Fibroblast of mammary gland (primary cell): Measurements from ENCODE around the gene RBM19.

Experiments used
- DNase-seq: peaks from one replicate; pipeline ENCODE4 v3.0.0-alpha.2; 2010; ENCODE audit warnings: low read depth
- H3K4me3 ChIP-seq: 2 replicates; pipeline ENCODE4 v1.5.1; 2011; ENCODE audit warnings: low read depth, mild to moderate bottlenecking, low read length, moderate library complexity; ENCODE audit not compliant: control insufficient read depth
- TF ChIP-seq, protein P1 (sequence below): conservative IDR thresholded peaks from 2 replicates; pipeline ENCODE4 v1.5.1; 2011; ENCODE audit warnings: low read depth, low read length, inconsistent platforms; ENCODE audit not compliant: control insufficient read depth, insufficient read depth

RBM19 gene, protein sequence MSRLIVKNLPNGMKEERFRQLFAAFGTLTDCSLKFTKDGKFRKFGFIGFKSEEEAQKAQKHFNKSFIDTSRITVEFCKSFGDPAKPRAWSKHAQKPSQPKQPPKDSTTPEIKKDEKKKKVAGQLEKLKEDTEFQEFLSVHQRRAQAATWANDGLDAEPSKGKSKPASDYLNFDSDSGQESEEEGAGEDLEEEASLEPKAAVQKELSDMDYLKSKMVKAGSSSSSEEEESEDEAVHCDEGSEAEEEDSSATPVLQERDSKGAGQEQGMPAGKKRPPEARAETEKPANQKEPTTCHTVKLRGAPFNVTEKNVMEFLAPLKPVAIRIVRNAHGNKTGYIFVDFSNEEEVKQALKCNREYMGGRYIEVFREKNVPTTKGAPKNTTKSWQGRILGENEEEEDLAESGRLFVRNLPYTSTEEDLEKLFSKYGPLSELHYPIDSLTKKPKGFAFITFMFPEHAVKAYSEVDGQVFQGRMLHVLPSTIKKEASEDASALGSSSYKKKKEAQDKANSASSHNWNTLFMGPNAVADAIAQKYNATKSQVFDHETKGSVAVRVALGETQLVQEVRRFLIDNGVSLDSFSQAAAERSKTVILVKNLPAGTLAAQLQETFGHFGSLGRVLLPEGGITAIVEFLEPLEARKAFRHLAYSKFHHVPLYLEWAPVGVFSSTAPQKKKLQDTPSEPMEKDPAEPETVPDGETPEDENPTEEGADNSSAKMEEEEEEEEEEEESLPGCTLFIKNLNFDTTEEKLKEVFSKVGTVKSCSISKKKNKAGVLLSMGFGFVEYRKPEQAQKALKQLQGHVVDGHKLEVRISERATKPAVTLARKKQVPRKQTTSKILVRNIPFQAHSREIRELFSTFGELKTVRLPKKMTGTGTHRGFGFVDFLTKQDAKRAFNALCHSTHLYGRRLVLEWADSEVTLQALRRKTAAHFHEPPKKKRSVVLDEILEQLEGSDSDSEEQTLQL

DNA sequence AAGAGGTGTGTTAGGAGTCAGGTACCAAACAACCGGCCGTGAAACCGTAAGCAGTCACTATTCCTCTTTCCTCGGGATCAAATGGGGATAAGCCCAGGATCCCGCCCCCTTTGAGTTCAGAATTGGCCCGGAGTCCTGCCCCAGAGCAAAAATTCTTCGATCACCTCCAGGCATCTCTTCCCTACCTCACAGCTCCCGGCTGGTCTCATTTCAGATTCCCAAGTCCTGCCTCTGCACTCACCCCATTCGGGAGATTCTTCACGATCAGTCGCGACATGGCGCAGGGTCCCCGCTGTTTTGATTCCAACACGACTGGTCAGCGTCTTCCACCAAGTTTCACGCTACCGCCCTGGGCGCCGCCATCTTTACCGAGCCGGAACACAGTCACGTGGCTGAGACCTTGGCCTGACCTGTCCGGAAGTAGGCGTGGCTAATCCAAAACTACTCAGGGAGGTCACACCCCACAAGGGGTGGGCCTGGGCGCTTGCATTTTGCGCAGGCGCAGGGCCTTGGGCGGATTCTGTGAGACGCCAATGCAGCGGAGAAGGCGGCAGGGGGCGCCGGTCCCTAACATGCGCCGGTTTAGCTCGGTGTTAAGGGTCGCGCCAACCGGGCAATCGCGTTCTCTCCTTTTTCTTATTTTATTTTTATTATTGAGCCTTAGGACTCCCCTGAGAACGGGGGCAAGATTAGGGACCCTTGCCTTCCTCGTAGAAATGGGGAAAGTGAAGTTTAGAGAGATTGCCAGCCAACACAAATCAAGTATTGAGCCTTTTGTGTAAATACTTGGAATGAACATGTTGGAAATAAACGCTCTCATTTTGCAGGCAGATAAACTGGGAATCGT lies at the start of gene RBM19:
RBM19 (minus strand) TSS at position 375 of the 847 bp plus-strand sequence; CDS start at position 277, 98 bp downstream.
- peak; percentile 97 for DNase-seq
- H3K4me3 ChIP-seq, result peak within 1 kb of the TSS; percentile 97
- TF ChIP-seq, protein P1, sequence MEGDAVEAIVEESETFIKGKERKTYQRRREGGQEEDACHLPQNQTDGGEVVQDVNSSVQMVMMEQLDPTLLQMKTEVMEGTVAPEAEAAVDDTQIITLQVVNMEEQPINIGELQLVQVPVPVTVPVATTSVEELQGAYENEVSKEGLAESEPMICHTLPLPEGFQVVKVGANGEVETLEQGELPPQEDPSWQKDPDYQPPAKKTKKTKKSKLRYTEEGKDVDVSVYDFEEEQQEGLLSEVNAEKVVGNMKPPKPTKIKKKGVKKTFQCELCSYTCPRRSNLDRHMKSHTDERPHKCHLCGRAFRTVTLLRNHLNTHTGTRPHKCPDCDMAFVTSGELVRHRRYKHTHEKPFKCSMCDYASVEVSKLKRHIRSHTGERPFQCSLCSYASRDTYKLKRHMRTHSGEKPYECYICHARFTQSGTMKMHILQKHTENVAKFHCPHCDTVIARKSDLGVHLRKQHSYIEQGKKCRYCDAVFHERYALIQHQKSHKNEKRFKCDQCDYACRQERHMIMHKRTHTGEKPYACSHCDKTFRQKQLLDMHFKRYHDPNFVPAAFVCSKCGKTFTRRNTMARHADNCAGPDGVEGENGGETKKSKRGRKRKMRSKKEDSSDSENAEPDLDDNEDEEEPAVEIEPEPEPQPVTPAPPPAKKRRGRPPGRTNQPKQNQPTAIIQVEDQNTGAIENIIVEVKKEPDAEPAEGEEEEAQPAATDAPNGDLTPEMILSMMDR, result peak; percentile 75

DNA sequence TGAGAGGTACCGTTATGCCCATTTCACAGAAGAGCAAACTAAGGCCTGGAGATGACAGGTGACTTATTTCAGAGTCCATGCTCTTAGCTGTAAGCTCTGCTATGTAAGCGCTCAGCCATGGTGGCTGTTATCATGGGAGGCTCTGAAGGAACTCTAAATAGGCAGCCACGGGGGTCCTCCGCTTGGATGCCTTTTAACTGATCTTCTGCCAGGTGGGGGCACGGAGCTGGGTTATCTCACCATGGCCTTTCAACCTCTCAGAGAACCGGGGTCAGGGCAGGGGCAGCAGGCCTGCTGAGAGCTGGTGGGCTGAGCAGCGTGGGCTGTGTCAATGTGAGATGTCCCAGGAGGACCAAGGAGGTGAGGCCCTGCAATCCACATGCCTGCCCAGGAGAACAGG lies 49.7 kb upstream of the RBM19 start:
- no peak for DNase-seq
- no peak overlapping the region for H3K4me3 ChIP-seq
- TF ChIP-seq, protein P1, result no peak

DNA sequence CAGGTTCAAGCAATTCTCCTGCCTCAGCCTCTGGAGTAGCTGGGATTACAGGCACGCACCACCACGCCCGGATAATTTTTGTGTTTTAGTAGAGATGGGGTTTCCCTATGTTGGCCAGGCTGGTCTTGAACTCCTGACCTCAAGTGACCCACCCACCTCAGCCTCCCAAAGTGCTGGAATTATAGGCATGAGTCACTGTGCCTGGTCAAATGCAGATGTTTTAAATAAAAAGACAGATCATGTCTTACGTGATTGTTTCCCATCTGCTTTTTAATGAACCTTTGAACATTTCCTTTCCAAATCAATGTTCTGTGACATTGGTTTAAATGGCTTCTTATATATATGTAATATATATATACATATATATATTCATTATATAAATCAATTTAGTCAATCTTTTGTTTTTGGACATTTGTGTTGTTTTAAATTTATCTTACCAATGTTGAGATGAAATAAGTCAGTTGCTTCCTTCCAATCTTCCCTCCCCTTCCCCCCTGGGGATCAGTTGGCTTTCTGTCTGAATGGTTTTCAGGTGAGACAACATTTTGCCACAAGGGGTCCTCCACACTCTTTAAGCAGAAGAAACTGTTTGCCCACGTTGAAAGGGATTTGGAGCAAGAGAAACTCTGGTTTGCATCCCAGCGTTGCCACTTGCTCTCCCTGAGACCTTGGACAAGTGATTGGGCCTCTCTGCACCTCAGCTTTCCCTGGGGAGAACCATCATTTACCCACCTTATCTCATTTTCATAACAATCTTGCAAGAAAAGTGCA lies 47.6 kb upstream of the RBM19 start:
- peak; percentile 73 for DNase-seq
- H3K4me3 ChIP-seq, result no peak overlapping the region
- TF ChIP-seq, protein P1, result peak; percentile 42

DNA sequence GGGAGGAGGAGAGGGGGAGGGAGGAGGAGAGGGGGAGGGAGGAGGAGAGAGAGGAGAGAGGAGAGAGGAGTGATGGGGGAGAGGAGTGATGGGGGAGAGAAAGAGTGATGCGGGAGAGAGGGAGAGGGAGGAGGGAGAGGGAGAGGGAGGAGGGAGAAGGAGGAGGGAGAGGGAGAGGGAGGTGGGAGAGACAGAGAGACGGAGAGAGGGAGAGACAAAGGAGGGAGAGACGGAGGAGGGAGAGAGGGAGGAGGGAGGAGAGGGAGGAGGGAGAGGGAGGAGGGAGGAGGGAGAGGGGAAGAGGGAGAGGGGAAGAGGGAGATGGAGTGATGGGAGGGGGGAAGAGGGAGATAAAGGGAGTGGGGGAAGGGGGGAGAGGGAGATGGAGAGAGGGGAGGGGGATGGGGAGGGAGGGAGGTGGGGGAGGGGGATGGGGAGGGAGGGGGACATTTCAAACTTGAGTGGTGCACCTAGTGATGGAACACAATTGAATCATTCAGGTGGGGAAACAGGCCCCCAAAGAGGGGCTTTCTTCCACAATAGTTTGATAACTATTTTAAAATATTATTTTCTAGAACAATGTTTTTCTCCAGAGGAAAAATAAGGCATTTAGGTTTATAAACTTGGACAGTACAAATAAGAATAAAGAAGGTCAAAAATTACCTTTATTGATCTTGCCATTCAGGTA lies 46.8 kb upstream of the RBM19 start:
- no peak for DNase-seq
- H3K4me3 ChIP-seq, result no peak overlapping the region
- TF ChIP-seq, protein P1, result no peak

DNA sequence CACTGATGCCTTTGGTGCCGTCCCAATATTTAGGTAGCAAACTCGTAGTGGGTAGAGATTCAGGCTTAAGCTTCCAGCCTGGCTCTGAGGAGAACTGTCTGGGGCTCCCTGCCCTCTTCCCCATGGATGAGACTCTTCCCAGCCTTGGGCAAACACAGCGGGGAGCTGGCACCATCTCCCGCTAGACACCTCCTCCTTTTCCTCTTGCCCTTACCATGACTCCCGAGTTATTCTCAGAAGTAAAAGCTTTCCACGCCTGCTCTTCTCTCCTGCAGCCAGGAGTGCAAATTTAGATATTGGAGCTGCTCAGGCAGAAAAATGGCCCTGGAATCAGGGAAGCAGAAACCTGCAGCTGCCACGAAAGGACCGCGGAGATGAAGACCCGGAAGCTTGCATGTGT lies 45.6 kb upstream of the RBM19 start:
- no peak for DNase-seq
- TF ChIP-seq, protein P1, result no peak

More for the DNA sequence above, 45.6 kb upstream of the RBM19 start:
- H3K4me3 ChIP-seq, result no peak overlapping the region
